ENCODE measurements around the gene TMA7B.

TMA7B gene

GRCh38 chr22:39997939-39998726 is 37.9 kb downstream of the TMA7B start:
- peak overlapping the region; percentile 65 for H3K27ac ChIP-seq
- TF ChIP-seq ZFX (IDR thresholded peaks at IDR 0.05; ENCODE audit: borderline replicate concordance) (no peak), CTCF (IDR thresholded peaks at IDR 0.05) (no peak)

- TF ChIP-seq ZFX (IDR thresholded peaks at IDR 0.05; ENCODE audit: borderline replicate concordance), result no peak
- no peak for TF ChIP-seq CTCF (IDR thresholded peaks at IDR 0.05)
- peak overlapping the region; percentile 65; the same call in 1 of the 2 replicates for H3K27ac ChIP-seq
Measured at GRCh38 chr22:39999144-39999757, 39.1 kb downstream of the TMA7B start.

- no peak overlapping the region for H3K27ac ChIP-seq
- TF ChIP-seq ZFX (IDR thresholded peaks at IDR 0.05; ENCODE audit: borderline replicate concordance), result no peak
- no peak for TF ChIP-seq CTCF (IDR thresholded peaks at IDR 0.05)
Measured at GRCh38 chr22:40000171-40000570, 40.0 kb downstream of the TMA7B start.

- H3K27ac ChIP-seq, result no peak overlapping the region
- TF ChIP-seq ZFX (IDR thresholded peaks at IDR 0.05; ENCODE audit: borderline replicate concordance) (no peak), CTCF (IDR thresholded peaks at IDR 0.05) (no peak)
Measured at GRCh38 chr22:40001106-40001505, 40.9 kb downstream of the TMA7B start.

GRCh38 chr22:40001800-40002577 is 41.8 kb downstream of the TMA7B start:
- no peak overlapping the region for H3K27ac ChIP-seq
- no peak for TF ChIP-seq ZFX (IDR thresholded peaks at IDR 0.05; ENCODE audit: borderline replicate concordance)
- no peak for TF ChIP-seq CTCF (IDR thresholded peaks at IDR 0.05)

GRCh38 chr22:40002935-40003715 is 42.9 kb downstream of the TMA7B start:
- TF ChIP-seq ZFX (IDR thresholded peaks at IDR 0.05; ENCODE audit: borderline replicate concordance) (no peak), CTCF (IDR thresholded peaks at IDR 0.05) (no peak)

More at GRCh38 chr22:40002935-40003715, 42.9 kb downstream of the TMA7B start:
- H3K27ac ChIP-seq, result no peak overlapping the region
